Pancreas (tissue), 10 donors: Measurements from ENCODE around the gene SDCBP2. TPM values are rescaled to one million over a fixed set of nuclear protein-coding genes. Genes with fewer than 3 reads are reported as not detected.
A peak's percentile ranks its signal among the peaks of the same experiment; 100 is the strongest.

Source experiments
- ATAC-seq, 4 donors: fragments of 200-7000 bp; cut with Tn5 transposase; one replicate each; pipeline versions ENCODE4 v1.8.0 to v1.9.1; 2020; ENCODE audit warnings: mild to moderate bottlenecking in 4 of 4, moderate library complexity in 4 of 4
- DNase-seq, 6 donors: peaks; one replicate each; pipeline ENCODE4 v3.0.0-alpha.2; 2020
- FAIRE-seq: peaks from 2 replicates; lab custom pipeline; 2012; peaks lifted over from hg19 to GRCh38; lab: Jason Lieb, UNC
- H3K27ac ChIP-seq, 4 donors: fragments of 200-600 bp; sonication (generic); 1 replicate in 3 of 4; 2 replicates in 1 of 4; pipeline versions ENCODE4 v1.5.0 to v1.8.0; 2020
- H3K27me3 ChIP-seq, 4 donors: fragments of 200-600 bp; one replicate each; pipeline ENCODE4 v1.8.0; 2021
- H3K36me3 ChIP-seq, 3 donors: fragments of 200-600 bp; sonication (generic) in 1 of 3; one replicate each; pipeline versions ENCODE4 v1.5.0 to v1.8.0; 2020 to 2021
- H3K4me1 ChIP-seq, 3 donors: fragments of 200-600 bp; one replicate each; pipeline ENCODE4 v1.8.0; 2021
- H3K4me3 ChIP-seq, 4 donors: fragments of 200-600 bp; sonication (generic) in 2 of 4; one replicate each; pipeline versions ENCODE4 v1.5.0 to v1.8.0; 2020 to 2021
- H3K9me3 ChIP-seq, 4 donors: fragments of 200-600 bp; one replicate each; pipeline ENCODE4 v1.8.0; 2021
- WGBS, 2 donors: extraction: QIAGEN DNeasy Blood & Tissue Kit; methylation state at CpG; one replicate each; pipeline ENCODE4 v1.1.7; 2013; 5-methylcytosine and 5-hydroxymethylcytosine counted together
- intact Hi-C, 3 donors: fragments of 100-400 bp; cut with DNase I; formaldehyde crosslinking; loops; one replicate each; pipeline versions ENCODE4 v1.11.1 to v1.14.2; 2022
- polyA plus RNA-seq, 2 donors: library from polyadenylated mRNA; stranded (reverse); fragments of 200-250 nt; gene quantifications; one replicate each; pipeline ENCODE4 v1.2.3, GENCODE V29; 2013
- total RNA-seq, 6 donors: library from RNA; stranded (reverse); fragmentation: NEBNext Ultra II Directional in 4 of 6; extraction: Animal tissue kit (Norgen Biotek cat#: 25700) in 4 of 6; gene quantifications; one replicate each; pipeline versions ENCODE4 v1.2.1 to v1.2.4, GENCODE V29; 2021 to 2023
- TF ChIP-seq, protein P1 (sequence below), 4 donors: fragments of 200-600 bp; sonication (generic) in 3 of 4; IDR thresholded peaks; one replicate each; pipeline versions ENCODE4 v1.5.0 to v1.8.0; 2021; ENCODE audit warnings: antibody characterized with exemption in 4 of 4
- donor health status: healthy with polysubstance abuse.
- donor health status: DM: no; HTN: no; CAD: no; lungs with moderate emphysema.
- donor health status: DM: no; HTN: no; CAD: no.
- donor health status: control.
- donor health status: control.
- donor health status: Bipolar disorder and iron deficiency.
- donor health status: DM: yes; HTN: yes; CAD: no.
- donor health status: DM: no; HTN: no; CAD: no.
- donor health status: DM: no; HTN: no; CAD: no.
- donor health status: DM: yes; HTN: yes; CAD: no.

SDCBP2 gene
- total and polyA plus RNA-seq, 8 donors = 4.7 to 23.8 (median 12.0) TPM

DNA sequence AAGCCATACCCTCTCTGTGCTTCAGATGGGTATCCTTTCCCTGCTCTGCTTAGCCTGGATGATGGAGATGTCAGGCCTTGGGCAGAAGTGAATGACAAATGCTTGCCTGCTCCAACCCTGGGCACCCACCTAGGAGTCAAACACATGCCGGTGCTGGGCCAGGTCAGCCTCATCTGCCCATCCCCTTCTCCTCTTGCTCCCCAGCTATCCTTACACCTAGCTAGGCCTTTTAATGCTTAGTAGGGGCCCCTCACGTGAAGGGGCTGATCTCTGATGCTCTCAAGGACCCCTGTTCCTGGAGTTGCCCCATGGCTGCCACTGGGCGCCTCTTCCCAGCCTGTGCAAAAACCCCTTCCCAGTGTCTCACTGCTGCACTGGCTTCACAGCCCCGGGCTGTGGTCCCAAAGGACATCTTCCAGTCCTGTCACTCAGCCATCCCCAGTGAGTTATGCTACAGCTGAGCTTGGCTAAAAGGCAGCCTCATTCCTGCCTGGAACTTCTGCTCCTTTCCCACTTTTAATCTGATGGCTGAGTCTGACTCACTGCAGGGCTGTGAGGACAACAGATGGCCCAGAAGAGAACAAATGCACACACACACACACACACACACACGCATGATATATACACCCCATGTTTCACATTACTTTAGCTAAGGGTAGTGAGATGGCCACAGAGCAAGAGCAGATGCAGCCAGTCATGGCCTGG, 12.8 kb upstream of the SDCBP2 start:
- DNase-seq (peak in 1 of 6 donors; percentile 45), FAIRE-seq (no peak), ATAC-seq (peak in 3 of 4 donors; percentile 16 to 69 (median 50))
- WGBS, 2 donors = 85 to 91% methylated on average over 5 of the region's 5 CpGs
- TF ChIP-seq, protein P1, sequence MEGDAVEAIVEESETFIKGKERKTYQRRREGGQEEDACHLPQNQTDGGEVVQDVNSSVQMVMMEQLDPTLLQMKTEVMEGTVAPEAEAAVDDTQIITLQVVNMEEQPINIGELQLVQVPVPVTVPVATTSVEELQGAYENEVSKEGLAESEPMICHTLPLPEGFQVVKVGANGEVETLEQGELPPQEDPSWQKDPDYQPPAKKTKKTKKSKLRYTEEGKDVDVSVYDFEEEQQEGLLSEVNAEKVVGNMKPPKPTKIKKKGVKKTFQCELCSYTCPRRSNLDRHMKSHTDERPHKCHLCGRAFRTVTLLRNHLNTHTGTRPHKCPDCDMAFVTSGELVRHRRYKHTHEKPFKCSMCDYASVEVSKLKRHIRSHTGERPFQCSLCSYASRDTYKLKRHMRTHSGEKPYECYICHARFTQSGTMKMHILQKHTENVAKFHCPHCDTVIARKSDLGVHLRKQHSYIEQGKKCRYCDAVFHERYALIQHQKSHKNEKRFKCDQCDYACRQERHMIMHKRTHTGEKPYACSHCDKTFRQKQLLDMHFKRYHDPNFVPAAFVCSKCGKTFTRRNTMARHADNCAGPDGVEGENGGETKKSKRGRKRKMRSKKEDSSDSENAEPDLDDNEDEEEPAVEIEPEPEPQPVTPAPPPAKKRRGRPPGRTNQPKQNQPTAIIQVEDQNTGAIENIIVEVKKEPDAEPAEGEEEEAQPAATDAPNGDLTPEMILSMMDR (IDR thresholded peaks at IDR 0.05) = no peak
- no peak overlapping the region for H3K27ac ChIP-seq
- H3K4me3 ChIP-seq = no peak overlapping the region
- intact Hi-C loops = no loop called here
- peaks cover 0 to 2% (median 0%) of the 10 kb centered on the region in 3 donors for H3K36me3 ChIP-seq
- no peaks in the 10 kb centered on the region for H3K9me3 ChIP-seq
- H3K4me1 ChIP-seq = peaks cover 0 to 6% (median under 1%) of the 10 kb centered on the region in 3 donors
- no peaks in the 10 kb centered on the region for H3K27me3 ChIP-seq

DNA sequence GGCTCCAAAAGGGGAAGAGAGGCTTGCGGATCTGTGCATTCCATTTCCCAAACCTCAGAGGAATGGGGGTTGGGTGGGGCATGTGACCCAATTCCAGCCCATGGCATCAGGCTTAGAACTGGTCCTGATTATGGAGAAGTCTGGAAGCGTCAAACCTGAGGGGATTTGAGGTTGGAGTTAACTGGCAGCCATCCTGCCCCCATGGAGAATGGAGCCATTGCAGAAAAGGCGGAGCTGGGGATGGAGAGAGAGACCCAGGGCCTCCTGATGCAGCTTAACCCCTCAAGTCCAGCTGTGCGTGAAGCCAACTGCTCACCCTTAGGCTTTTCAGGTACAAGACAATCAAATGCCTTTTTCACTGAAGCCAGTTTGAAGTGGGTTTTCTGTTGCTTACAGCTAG, 9.9 kb upstream of the SDCBP2 start:
- intact Hi-C loops = loop anchor here in 1 of 3 donors (10.0 kb wide), 1 partner anchor 46 kb away; no protein-coding TSS in a partner anchor
- Histone ChIP-seq H3K27ac (no peak overlapping the region), H3K27me3 (no peaks in the 10 kb centered on the region), H3K9me3 (no peaks in the 10 kb centered on the region), H3K4me1 (peaks cover 0 to 7% (median 3%) of the 10 kb centered on the region in 3 donors), H3K36me3 (peaks cover 0 to under 1% (median 0%) of the 10 kb centered on the region in 3 donors), H3K4me3 (no peak overlapping the region)
- DNase-seq (peak in 1 of 6 donors; percentile 4), FAIRE-seq (no peak), ATAC-seq (no peak)
- TF ChIP-seq, protein P1 (IDR thresholded peaks at IDR 0.05) = no peak
- WGBS, 2 donors = 89 to 97% methylated on average over 4 of the region's 4 CpGs

DNA sequence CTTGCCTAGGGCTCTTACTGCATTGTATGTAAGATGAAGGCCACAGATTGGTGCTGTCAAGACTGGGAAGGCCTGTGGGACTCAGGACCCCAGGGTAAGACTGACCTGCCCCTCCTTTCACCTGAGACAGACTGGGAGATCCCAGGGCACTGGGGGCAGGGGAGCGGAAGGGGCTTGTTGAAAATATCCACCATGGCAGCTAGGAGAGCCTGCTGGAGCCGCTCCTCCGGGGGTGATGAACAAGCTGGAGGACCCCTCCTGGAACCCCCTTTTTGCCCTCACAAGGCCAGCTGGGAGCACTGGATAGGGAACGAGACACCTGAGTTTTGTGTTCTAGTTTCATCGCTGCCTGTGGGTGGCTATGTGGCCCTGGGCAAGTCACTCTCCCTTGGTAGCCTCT, 9.2 kb upstream of the SDCBP2 start:
- H3K4me1 ChIP-seq = peaks cover 0 to 7% (median 3%) of the 10 kb centered on the region in 3 donors
- no peak overlapping the region for H3K27ac ChIP-seq
- FAIRE-seq = no peak
- TF ChIP-seq, protein P1 (IDR thresholded peaks at IDR 0.05) = no peak
- H3K36me3 ChIP-seq = no peaks in the 10 kb centered on the region
- H3K27me3 ChIP-seq = no peaks in the 10 kb centered on the region
- H3K9me3 ChIP-seq = no peaks in the 10 kb centered on the region
- no peak for DNase-seq
- WGBS, 2 donors = 96 to 98% methylated on average over 5 of the region's 5 CpGs
- intact Hi-C loops = loop anchor here in 1 of 3 donors (10.0 kb wide), 1 partner anchor 47 kb away; no protein-coding TSS in a partner anchor
- ATAC-seq = no peak
- H3K4me3 ChIP-seq = no peak overlapping the region

DNA sequence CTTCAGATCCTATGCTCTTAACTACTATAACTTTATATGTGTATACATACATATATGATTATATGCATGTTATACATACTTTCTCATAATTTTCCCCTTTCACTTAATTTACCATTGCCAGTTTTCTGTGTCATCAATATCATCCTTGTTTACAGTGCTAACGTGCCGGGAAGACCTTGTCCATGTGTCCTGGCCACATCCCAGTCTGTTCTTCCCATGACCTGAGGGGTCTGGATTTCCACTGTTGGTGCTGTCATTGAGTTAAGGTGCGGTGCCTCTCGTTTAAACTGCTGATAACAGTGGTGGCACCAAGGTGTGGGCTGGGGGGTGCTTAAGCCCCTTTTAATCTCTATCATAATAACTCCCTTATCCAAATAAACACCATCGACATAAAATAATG, 8.5 kb upstream of the SDCBP2 start:
- Histone ChIP-seq H3K27me3 (no peaks in the 10 kb centered on the region), H3K4me3 (no peak overlapping the region), H3K36me3 (no peaks in the 10 kb centered on the region), H3K4me1 (peaks cover 0 to 7% (median 3%) of the 10 kb centered on the region in 3 donors), H3K9me3 (no peaks in the 10 kb centered on the region), H3K27ac (no peak overlapping the region)
- DNase-seq (no peak), ATAC-seq (no peak), FAIRE-seq (no peak)
- TF ChIP-seq, protein P1 (IDR thresholded peaks at IDR 0.05) = no peak
- intact Hi-C loops = loop anchor here in 1 of 3 donors (10.0 kb wide), 1 partner anchor 47 kb away; no protein-coding TSS in a partner anchor
- 53 to 58% methylated on average over 5 of the region's 5 CpGs for WGBS, 2 donors
